ENCODE data around the gene CAPN12.

The CAPN12 gene

GRCh38 chr19:38723990-38724854, 20.1 kb downstream of the CAPN12 start:
- DNase-seq = no peak

GRCh38 chr19:38723606-38723965, 20.7 kb downstream of the CAPN12 start:
- no peak for DNase-seq

- DNase-seq = no peak
These were observed 21.2 kb downstream of the CAPN12 start for GRCh38 chr19:38722947-38723605.

- no peak for DNase-seq
These were observed 22.1 kb downstream of the CAPN12 start for GRCh38 chr19:38721979-38722773.

- DNase-seq = no peak
These were observed 22.8 kb downstream of the CAPN12 start for GRCh38 chr19:38721496-38721895.

- DNase-seq = no peak
These were observed 23.6 kb downstream of the CAPN12 start for GRCh38 chr19:38720559-38721236.

- DNase-seq = peak; percentile 16
These were observed 24.3 kb downstream of the CAPN12 start for GRCh38 chr19:38719761-38720558.

- no peak for DNase-seq
These were observed 25.3 kb downstream of the CAPN12 start for GRCh38 chr19:38718747-38719543.

- no peak for DNase-seq
These were observed 26.4 kb downstream of the CAPN12 start for GRCh38 chr19:38717855-38718254.

GRCh38 chr19:38717051-38717450, 27.2 kb downstream of the CAPN12 start:
- no peak for DNase-seq

- DNase-seq = no peak
These were observed 28.7 kb downstream of the CAPN12 start for GRCh38 chr19:38715555-38715954.

GRCh38 chr19:38714354-38714778, 29.9 kb downstream of the CAPN12 start:
- no peak for DNase-seq

GRCh38 chr19:38713865-38714264, 30.4 kb downstream of the CAPN12 start:
- no peak for DNase-seq

GRCh38 chr19:38713227-38713649, 31.0 kb downstream of the CAPN12 start:
- DNase-seq = no peak

- no peak for DNase-seq
These were observed 32.0 kb downstream of the CAPN12 start for GRCh38 chr19:38712161-38712748.

- no peak for DNase-seq
These were observed 32.5 kb downstream of the CAPN12 start for GRCh38 chr19:38711726-38712153.

- no peak for DNase-seq
These were observed 33.1 kb downstream of the CAPN12 start for GRCh38 chr19:38710928-38711725.

- no peak for DNase-seq
These were observed 33.9 kb downstream of the CAPN12 start for GRCh38 chr19:38710416-38710702.

GRCh38 chr19:38709671-38710415, 34.4 kb downstream of the CAPN12 start:
- no peak for DNase-seq
